ENCODE results near the gene DNAH8. TPM values are rescaled to one million over a fixed set of nuclear protein-coding genes. Genes with fewer than 3 reads are reported as not detected.

Gene DNAH8
- total RNA-seq, 3 donors from 2014 or later (not counting 1 experiment from before 2014, with no cell fraction given) = 0.10 TPM; not detected in 2

DNA sequence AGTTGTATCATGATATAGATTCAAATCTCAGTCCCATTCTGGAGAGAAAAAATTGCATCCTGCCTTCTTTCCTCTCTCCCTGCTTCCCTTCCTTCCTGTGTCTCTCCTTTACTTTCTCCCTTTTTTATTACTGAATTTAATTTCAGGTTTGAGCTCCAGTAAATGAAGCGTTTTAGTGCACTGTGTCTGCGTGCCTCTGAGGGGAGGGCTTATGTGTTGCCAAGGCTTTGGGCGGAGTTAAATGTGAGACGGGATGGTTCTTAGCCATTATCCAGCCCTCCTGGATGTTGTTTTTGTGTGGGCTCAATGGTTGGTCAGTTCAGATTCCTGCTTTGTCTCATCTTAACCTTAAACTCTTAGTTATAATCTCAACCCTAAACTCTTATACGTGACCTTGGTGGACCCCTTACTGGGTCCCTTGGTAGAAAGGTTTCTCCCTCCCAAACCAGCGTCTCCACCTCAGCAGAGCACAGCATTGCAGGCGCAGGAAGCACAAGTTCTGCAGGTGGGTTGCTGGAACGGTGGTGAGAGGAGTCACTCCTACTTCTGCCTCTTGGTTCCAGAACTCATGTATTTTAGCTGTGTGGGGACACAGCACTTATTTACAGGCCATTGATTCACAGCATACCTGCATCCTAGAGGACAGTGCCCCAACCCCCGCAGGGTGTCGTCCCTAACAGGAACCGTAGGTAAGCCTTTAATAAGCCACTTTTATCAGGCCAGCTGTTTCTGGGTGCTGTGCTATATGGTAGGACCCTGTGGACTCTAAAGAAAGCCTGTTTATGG, 68.5 kb downstream of the DNAH8 start:
- ATAC-seq = no peak
- Histone ChIP-seq H3K27me3 (ENCODE audit: control insufficient read depth, insufficient read depth, low read length) (peaks cover 2% of the 10 kb centered on the region), H3K4me1 (ENCODE audit: control insufficient read depth, insufficient read depth, low read length) (no peaks in the 10 kb centered on the region), H3K27ac (ENCODE audit: low read length) (no peak overlapping the region), H3K9me3 (ENCODE audit: control insufficient read depth, insufficient read depth, low read length) (no peaks in the 10 kb centered on the region), H3K36me3 (ENCODE audit: control insufficient read depth, insufficient read depth, low read length) (no peaks in the 10 kb centered on the region), H3K4me3 (ENCODE audit: low read length) (no peak overlapping the region)
- 83% methylated on average over 10 of the region's 11 CpGs for WGBS (ENCODE audit: insufficient coverage)
- DNase-seq = no peak
- intact Hi-C loops (cut with micrococcal nuclease) = no loop called here
- H3K36me3 Mint-ChIP-seq = no peaks in the 10 kb centered on the region
- no peaks in the 10 kb centered on the region for H3K9me3 Mint-ChIP-seq
- no peak overlapping the region for H3K4me3 Mint-ChIP-seq
- peaks cover 10 to 43% of the 10 kb centered on the region in 2 donors for H3K27me3 Mint-ChIP-seq (ENCODE audit: low read depth in 2 of 2)
- H3K27ac Mint-ChIP-seq = no peak overlapping the region
- TF ChIP-seq, protein P1, sequence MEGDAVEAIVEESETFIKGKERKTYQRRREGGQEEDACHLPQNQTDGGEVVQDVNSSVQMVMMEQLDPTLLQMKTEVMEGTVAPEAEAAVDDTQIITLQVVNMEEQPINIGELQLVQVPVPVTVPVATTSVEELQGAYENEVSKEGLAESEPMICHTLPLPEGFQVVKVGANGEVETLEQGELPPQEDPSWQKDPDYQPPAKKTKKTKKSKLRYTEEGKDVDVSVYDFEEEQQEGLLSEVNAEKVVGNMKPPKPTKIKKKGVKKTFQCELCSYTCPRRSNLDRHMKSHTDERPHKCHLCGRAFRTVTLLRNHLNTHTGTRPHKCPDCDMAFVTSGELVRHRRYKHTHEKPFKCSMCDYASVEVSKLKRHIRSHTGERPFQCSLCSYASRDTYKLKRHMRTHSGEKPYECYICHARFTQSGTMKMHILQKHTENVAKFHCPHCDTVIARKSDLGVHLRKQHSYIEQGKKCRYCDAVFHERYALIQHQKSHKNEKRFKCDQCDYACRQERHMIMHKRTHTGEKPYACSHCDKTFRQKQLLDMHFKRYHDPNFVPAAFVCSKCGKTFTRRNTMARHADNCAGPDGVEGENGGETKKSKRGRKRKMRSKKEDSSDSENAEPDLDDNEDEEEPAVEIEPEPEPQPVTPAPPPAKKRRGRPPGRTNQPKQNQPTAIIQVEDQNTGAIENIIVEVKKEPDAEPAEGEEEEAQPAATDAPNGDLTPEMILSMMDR (IDR thresholded peaks at IDR 0.05) = no peak
- H3K4me1 Mint-ChIP-seq = no peaks in the 10 kb centered on the region

GRCh38 chr6:38784506-38785235, 69.6 kb downstream of the DNAH8 start:
- Mint-ChIP-seq H3K4me3 (no peak overlapping the region), H3K4me1 (no peaks in the 10 kb centered on the region), H3K36me3 (no peaks in the 10 kb centered on the region), H3K9me3 (no peaks in the 10 kb centered on the region), H3K27ac (no peak overlapping the region), H3K27me3 (ENCODE audit: low read depth in 2 of 2) (peaks cover 11 to 43% of the 10 kb centered on the region in 2 donors)
- 83% methylated on average over 1 of the region's 2 CpGs for WGBS (ENCODE audit: insufficient coverage)
- no peaks in the 10 kb centered on the region for H3K4me1 ChIP-seq (ENCODE audit: control insufficient read depth, insufficient read depth, low read length)
- no peak overlapping the region for H3K4me3 ChIP-seq (ENCODE audit: low read length)
- intact Hi-C loops (cut with micrococcal nuclease) = no loop called here
- TF ChIP-seq, protein P1 (IDR thresholded peaks at IDR 0.05) = no peak
- peaks cover 2% of the 10 kb centered on the region for H3K27me3 ChIP-seq (ENCODE audit: control insufficient read depth, insufficient read depth, low read length)
- H3K36me3 ChIP-seq (ENCODE audit: control insufficient read depth, insufficient read depth, low read length) = no peaks in the 10 kb centered on the region
- no peak for ATAC-seq
- no peaks in the 10 kb centered on the region for H3K9me3 ChIP-seq (ENCODE audit: control insufficient read depth, insufficient read depth, low read length)
- no peak for DNase-seq
- no peak overlapping the region for H3K27ac ChIP-seq (ENCODE audit: low read length)

DNA sequence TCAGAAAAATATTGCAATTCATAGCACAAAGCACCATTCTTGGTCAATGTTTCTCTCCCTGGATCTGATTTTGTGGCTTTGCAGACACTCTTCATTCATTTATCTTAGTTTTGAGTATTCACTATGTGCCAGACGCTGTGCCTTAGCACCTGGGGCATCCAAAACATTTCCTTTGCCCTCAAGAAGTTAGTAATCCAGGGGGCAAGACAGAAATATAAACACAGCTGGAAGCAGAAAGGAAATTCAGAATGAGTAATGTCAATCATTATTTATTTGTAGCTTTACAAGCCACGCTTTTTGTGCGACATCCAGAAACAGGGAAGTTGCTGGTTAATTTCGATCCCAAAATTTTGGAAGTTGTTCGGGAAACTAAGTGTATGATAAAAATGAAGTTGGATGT, 71.4 kb downstream of the DNAH8 start:
- H3K36me3 ChIP-seq (ENCODE audit: control insufficient read depth, insufficient read depth, low read length) = no peaks in the 10 kb centered on the region
- Mint-ChIP-seq H3K4me1 (no peaks in the 10 kb centered on the region), H3K27me3 (ENCODE audit: low read depth in 2 of 2) (peaks cover 11 to 31% of the 10 kb centered on the region in 2 donors), H3K9me3 (no peaks in the 10 kb centered on the region), H3K36me3 (no peaks in the 10 kb centered on the region), H3K27ac (no peak overlapping the region), H3K4me3 (no peak overlapping the region)
- TF ChIP-seq, protein P1 (IDR thresholded peaks at IDR 0.05) = no peak
- no peak overlapping the region for H3K27ac ChIP-seq (ENCODE audit: low read length)
- peaks cover 2% of the 10 kb centered on the region for H3K27me3 ChIP-seq (ENCODE audit: control insufficient read depth, insufficient read depth, low read length)
- intact Hi-C loops (cut with micrococcal nuclease) = no loop called here
- DNase-seq (no peak), ATAC-seq (no peak)
- H3K4me1 ChIP-seq (ENCODE audit: control insufficient read depth, insufficient read depth, low read length) = no peaks in the 10 kb centered on the region
- no peaks in the 10 kb centered on the region for H3K9me3 ChIP-seq (ENCODE audit: control insufficient read depth, insufficient read depth, low read length)
- WGBS (ENCODE audit: insufficient coverage) = 87% methylated on average over 5 of the region's 5 CpGs
- no peak overlapping the region for H3K4me3 ChIP-seq (ENCODE audit: low read length)
